ENCODE data around the gene THUMPD1. TPM values are rescaled to one million over a fixed set of nuclear protein-coding genes. Genes with fewer than 3 reads are reported as not detected.

Gene THUMPD1
- total and polyA plus RNA-seq, 2 donors (not counting 3 experiments of a cell fraction or from before 2014, with no cell fraction given): 27.9 to 29.0 TPM

DNA sequence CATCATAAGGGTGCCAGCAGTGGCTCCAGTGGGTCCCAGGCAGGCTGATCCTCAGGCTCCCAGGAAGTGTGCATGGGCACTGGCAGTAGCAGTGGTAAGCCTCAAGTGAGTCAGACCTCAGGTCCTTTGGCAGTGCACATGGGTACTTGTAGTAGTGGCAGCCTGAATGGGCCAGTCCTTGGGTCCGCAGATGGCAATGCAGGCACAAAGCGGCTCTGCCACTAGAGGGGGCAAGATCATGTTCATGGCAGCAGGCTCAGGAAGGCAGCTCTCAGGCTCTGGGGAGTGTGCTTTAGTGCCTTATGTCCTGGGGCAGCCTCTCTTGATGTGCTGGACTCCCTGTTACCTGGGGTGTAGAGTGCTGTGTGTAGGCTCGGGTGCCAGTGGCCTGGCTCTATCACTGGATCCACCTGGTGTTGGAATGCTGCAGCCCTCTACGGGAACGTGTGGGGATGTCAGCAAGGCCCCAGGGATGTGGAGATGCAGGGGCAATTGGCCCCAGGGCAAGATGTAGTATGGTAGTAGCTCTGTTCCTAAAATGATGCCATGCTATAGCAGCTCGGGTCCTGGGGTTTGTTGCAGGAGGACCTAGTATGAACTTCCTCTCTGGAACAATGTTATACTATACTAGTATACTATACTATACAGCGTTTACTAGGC lies 33.2 kb upstream of the THUMPD1 start:
- CTCF ChIA-PET: interaction anchor here (0.6 to 2.9 kb wide), 25 partner anchors 8 to 526 kb away, joined by 3 to 26 read pairs (median 4); partner anchors contain the start of genes ACSM3, ERI2 and REXO5

More for the DNA sequence above, 33.2 kb upstream of the THUMPD1 start:
- peaks cover 0 to 1% of the 10 kb centered on the region in 2 experiments for H3K27me3 ChIP-seq (ENCODE audit: control insufficient read depth in 2 of 2, insufficient read depth in 2 of 2, low read length in 2 of 2)
- no peaks in the 10 kb centered on the region for H3K79me2 ChIP-seq (ENCODE audit: control insufficient read depth, insufficient read depth, low read length)
- no TSS peak for BruUV-seq (replicated peaks)
- no peaks in the 10 kb centered on the region for H3K36me3 ChIP-seq (ENCODE audit: control insufficient read depth in 2 of 2, extremely low read depth in 1 of 2, insufficient read depth in 2 of 2, low read length in 2 of 2)
- intact Hi-C loops (cut with micrococcal nuclease) (loop anchor here (1.0 to 2.0 kb wide), 2 partner anchors 74 to 308 kb away; no protein-coding TSS in a partner anchor), dilution Hi-C loops (cut with MboI; ENCODE audit: extremely low pct_ligation_motif_present, low sequenced_read_pairs) (no loop called here)
- no peak overlapping the region for H3K4me3 ChIP-seq (replicated peaks in 1 of 3; ENCODE audit: insufficient read depth in 1 of 3, low read depth in 1 of 3, low read length in 3 of 3)
- no peak overlapping the region for H3K9ac ChIP-seq (replicated peaks; ENCODE audit: extremely low read depth, insufficient read depth, low read length)
- POLR2A ChIA-PET: no interaction called here
- TF ChIP-seq, protein P1, sequence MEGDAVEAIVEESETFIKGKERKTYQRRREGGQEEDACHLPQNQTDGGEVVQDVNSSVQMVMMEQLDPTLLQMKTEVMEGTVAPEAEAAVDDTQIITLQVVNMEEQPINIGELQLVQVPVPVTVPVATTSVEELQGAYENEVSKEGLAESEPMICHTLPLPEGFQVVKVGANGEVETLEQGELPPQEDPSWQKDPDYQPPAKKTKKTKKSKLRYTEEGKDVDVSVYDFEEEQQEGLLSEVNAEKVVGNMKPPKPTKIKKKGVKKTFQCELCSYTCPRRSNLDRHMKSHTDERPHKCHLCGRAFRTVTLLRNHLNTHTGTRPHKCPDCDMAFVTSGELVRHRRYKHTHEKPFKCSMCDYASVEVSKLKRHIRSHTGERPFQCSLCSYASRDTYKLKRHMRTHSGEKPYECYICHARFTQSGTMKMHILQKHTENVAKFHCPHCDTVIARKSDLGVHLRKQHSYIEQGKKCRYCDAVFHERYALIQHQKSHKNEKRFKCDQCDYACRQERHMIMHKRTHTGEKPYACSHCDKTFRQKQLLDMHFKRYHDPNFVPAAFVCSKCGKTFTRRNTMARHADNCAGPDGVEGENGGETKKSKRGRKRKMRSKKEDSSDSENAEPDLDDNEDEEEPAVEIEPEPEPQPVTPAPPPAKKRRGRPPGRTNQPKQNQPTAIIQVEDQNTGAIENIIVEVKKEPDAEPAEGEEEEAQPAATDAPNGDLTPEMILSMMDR (IDR thresholded peaks at IDR 0.05; ENCODE audit: extremely low read depth in 1 of 2, insufficient read depth in 1 of 2, low read depth in 1 of 2, low read length in 2 of 2): peak; percentile 85 to 94
- TF ChIP-seq POLR2A (IDR thresholded peaks at IDR 0.05; ENCODE audit: low read depth, low read length) (no peak), POLR2AphosphoS5 (IDR thresholded peaks at IDR 0.05; ENCODE audit: insufficient read depth, low read depth, low read length) (no peak), JUN (IDR thresholded peaks at IDR 0.05; ENCODE audit: borderline replicate concordance, insufficient read depth, insufficient read length, low read depth) (no peak), EZH2 (IDR thresholded peaks at IDR 0.05; ENCODE audit: borderline replicate concordance, low read depth, low read length, severe bottlenecking) (no peak)
- H2AFZ ChIP-seq (ENCODE audit: low read depth, low read length): no peak overlapping the region
- H4K20me1 ChIP-seq (replicated peaks; ENCODE audit: control insufficient read depth, extremely low read depth, insufficient read depth, low read length): no peaks in the 10 kb centered on the region
- peak; percentile 85 for FAIRE-seq
- H3K4me1 ChIP-seq (ENCODE audit: control insufficient read depth, extremely low read depth, insufficient read depth, low read length): no peaks in the 10 kb centered on the region
- H3K27ac ChIP-seq (ENCODE audit: insufficient read depth, low read depth, low read length): no peak overlapping the region
- DNase-seq (ENCODE audit: low read depth, low spot score): peak; percentile 70
- H3K4me2 ChIP-seq (ENCODE audit: insufficient read depth, low read length): no peak overlapping the region
- H3K9me1 ChIP-seq (replicated peaks; ENCODE audit: control insufficient read depth, extremely low read depth, insufficient read depth, low read length): no peaks in the 10 kb centered on the region
- no peaks in the 10 kb centered on the region for H3K9me3 ChIP-seq (replicated peaks; ENCODE audit: control insufficient read depth, insufficient read depth, low read length)

Measured in endothelial cell of umbilical vein (primary cell).